T-helper 2 cell (primary cell): Measurements from ENCODE around the gene GAB2.
"Not testable (repeated sequence)": the region's sequence is repeated elsewhere in the genome, so short reads cannot be mapped to it uniquely, and the experiment has no call there.

Experiments used
- DNase-seq, 5 experiments: peaks; one replicate each; pipeline versions ENCODE4 v3.0.0 to v3.0.0-alpha.2; 2012 to 2022

Gene GAB2

DNA sequence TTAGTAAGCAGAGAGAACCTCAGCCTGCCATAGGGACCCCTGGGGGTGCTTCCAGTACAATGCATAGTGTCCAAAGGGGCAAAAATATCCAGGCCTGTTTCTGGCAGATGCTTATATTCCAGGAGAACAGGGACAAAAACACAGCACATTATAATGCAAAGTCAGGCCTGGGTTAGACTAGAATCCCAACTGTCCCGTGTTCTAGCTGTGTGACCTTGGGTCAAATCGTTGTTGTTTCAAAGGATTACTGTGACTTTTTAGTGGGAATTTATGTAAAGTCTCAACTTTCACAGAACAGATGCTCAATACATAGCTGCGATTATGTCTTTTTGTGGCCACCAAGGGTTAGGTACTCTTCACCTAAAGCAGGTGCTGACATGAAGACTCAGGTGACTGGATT is 142.9 kb downstream of the GAB2 start:
- DNase-seq, result no peak

DNA sequence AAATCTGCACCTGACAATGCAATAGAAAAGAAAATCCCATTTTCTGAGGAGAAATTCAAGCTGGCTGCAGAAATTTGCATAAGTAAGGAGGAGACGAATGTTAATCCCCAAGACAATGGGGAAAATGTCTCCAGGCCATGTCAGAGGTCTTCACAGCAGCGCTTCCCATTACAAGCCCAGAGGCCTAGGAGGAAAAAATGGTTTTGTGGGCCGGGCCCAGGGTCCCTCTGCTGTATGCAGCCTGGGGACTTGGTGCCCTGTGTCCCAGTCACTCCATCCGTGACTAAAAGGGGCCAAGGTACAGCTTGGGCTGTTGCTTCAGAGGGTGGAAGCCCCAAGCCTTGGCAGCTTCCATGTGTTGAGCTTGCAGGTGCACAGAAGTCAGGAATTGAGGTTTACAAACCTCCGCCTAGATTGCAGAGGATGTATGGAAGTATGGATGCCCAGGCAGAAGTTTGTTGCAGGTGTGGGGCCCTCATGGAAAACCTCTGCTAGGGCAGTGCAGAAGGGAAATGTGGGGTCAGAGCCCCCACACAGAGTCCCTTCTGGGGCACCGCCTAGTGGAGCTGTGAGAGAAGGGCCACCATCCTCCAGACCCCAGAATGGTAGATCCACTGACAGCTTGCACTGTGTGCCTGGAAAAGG is 144.9 kb downstream of the GAB2 start:
- not testable (repeated sequence) for DNase-seq

GRCh38 chr11:78271801-78272200 is 145.8 kb downstream of the GAB2 start:
- DNase-seq, result not testable (repeated sequence)

DNA sequence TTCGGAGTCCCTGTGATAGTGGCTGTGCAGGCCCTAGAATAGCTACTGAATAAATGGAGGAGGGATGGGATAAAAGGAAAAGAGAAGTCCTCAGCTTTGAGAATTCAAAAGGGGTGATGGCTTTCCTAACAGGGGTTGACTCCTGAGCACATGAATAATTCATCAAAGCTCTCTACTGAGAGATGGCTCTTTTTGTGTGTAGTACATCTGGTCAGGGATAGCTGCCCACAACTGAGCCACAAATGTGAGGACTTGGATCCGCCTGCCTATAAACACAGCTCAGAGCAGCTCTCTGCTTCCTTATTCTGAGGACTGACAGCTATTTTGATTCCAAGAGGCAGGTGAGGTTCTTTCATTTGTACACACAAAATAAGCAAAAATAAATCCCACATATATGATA is 146.6 kb downstream of the GAB2 start:
- DNase-seq, result no peak

DNA sequence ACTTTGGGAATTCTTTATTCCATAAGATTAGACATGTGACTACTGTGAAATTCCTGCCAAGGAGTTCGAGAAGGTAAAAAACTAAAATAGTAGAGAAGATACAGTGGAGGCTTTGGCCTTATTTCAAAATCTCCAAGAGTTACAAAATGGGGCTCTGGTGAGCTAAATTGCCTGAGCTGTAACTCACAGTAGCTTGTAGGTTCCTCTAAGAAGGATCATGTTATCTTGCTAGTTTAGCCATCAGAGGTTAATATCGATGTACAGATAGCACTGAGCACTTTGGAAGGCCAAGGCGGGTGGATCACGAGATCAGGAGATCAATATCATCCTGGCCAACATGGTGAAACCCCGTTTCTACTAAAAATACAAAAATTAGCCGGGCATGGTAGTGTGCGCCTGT is 147.8 kb downstream of the GAB2 start:
- DNase-seq, result no peak

DNA sequence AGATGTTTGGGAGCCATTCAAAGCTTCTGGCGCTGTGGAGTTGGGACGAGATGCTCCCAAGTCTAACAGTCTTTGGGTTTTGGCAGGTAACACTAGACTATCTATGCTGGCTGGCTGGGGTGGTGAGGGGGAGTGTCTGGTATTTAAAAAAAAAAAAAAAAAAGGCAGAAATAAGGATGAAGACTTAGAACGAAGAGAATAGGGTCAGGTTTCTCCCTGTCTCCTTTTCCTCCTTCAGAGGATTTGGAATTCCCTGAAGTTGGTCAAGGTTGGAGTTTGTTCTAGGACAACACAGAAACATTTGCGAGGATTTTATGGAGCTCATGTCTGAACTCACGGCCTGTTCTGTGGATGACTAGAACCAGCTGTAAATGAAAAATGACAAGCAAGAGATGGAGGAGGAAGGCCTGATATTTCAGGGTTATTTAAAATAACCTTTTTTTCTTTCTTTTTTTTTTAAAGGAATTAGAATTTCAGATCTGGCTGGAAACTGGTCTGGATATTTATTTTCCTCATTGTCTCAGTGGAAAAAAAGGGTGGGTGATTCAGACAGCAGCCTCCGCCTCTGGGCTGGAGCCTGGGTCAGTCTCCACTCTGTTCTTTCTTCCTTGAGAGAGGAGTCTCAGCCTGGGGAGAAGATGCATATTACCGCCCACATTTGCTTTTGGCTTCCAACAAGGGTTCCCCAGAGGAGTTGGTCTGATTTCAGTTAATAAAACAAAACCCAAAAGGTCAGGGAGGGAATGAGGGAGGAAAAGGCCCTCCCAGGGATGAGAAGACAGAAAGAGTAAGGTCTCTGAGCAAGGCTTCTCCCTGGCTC is 148.8 kb downstream of the GAB2 start:
- DNase-seq, result no peak

DNA sequence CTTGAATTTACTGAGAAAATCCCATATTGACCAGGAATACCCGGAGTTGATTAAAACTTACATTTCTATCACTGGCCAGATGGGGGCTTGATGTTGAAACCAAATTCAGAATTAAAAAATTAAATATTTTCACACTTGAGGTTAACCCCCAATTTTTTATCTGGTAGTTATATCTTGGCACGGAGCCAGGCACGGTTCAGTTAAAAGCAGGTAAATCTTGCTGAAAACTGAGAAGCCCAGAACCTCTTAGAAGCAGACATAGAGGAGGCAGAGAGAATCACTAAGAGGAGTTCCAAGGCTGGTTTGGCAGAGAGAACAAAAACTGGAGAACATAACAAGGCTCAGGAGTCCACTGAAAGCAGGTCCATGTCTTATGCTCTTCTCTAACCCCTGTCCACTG is 151.2 kb downstream of the GAB2 start:
- peak in 1 of 5 experiments; percentile 61 for DNase-seq

DNA sequence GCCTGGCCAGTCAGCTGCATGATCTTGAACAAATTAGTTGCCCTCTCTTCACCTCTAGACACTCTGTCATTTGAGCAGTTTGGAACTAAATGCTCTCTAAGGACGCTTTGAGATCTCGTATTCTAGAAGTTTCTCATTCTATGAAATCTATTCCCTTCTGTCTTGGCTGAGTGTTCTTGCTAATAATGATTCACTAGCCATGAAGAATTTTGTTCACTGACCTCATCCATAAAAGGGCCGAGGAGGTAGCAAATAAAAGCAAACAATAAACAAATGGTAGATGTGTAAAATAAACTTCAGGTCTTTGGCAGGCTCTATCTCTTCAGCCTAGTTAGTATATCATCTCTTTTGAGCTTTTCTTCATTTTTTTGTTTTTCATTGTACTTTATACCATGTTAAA is 152.3 kb downstream of the GAB2 start:
- DNase-seq, result no peak

- no peak for DNase-seq
Observed at GRCh38 chr11:78262691-78263090, 154.9 kb downstream of the GAB2 start.

GRCh38 chr11:78262238-78262637 is 155.4 kb downstream of the GAB2 start:
- DNase-seq, result no peak

- DNase-seq, result no peak
Observed at GRCh38 chr11:78261828-78262227, 155.8 kb downstream of the GAB2 start.

GRCh38 chr11:78261367-78261766 is 156.3 kb downstream of the GAB2 start:
- no peak for DNase-seq

DNA sequence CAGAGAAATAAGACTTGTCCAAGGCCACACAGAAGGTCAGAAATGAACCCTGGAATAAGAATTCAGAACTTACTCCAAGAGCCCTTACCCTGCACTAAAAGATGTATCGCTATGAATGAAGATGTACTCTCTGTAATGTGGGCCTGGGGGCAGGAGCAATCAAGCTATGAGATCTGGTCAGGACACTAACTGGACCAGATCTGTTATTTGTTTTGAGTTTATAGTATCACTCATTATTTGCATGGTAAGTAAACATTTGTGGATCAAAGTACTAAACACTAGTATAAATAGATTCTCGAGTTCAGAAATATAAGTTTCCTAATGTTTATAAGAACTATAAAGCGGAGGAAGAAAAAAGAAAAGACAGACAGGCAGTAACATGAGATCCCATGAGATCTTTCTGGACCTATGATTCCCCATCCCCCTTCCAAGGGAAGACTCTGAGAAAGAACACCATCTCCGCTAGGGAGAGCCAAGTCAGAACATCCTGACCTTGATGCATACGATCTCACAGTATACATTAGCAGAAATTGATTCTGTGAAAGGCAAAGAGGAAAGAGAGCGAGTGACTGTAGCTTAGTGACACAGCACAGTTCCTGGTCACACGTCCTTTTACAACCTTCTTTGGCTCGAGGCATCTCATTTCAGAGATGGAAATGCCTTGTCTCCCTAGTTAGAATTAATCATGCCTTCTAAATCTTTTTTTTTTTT is 157.7 kb downstream of the GAB2 start:
- DNase-seq, result no peak

GRCh38 chr11:78257654-78258053 is 160.0 kb downstream of the GAB2 start:
- no peak for DNase-seq

GRCh38 chr11:78256962-78257361 is 160.7 kb downstream of the GAB2 start:
- no peak for DNase-seq

- no peak for DNase-seq
Observed at GRCh38 chr11:78255919-78256318, 161.7 kb downstream of the GAB2 start.

GRCh38 chr11:78254268-78254667 is 163.4 kb downstream of the GAB2 start:
- no peak for DNase-seq

DNA sequence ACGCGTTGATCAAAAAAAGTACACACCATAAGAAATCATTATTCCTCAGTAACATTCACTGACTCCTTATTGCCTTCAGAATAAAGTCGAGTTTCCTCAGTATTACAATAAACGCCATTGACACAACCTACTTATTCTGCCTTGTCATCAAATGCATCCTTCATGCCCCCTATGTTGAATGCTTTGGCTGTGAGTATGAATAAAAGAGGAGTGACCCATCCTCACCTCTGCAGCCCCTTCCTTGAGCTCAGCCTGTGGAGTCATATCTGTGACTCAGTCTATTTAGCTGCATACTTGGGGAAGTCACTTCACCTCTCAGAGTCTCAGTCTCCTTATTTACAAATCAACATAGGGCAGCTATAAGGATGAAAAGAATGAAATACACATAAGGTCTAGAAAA is 163.8 kb downstream of the GAB2 start:
- no peak for DNase-seq

- no peak for DNase-seq
Observed at GRCh38 chr11:78251083-78251775, 166.4 kb downstream of the GAB2 start.

- no peak for DNase-seq
Observed at GRCh38 chr11:78250099-78250498, 167.5 kb downstream of the GAB2 start.

DNA sequence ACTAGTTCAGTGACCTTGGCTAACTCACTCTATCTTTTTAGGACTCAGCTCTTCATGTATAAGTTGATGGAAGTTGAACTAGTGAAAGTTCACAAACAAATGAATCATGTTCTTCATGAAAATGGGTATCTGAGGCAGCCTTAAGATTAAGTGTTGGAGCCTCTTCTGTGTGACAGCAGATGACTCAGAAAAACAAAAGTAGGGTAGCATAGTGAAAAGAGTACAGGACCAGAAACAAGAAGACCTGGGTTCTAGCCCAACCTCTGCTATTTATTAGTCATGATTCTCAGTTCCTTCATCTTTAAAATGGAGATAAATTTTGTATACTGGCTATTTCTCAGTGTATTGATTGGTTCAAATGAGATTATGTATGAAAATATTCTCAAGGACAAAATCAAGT is 168.7 kb downstream of the GAB2 start:
- DNase-seq, result no peak

GRCh38 chr11:78248191-78248590 is 169.4 kb downstream of the GAB2 start:
- no peak for DNase-seq
